ENCODE measurements around the gene DMWD.

The DMWD gene

GRCh38 chr19:45792470-45793177, at the start of gene DMWD:
DMWD (minus strand) TSS chr19:45792845; CDS start chr19:45792756, 89 bp downstream.
- TF ChIP-seq ESRRG (CRISPR knock-in tag; IDR thresholded peaks at IDR 0.05) (no peak), ZFP3 (CRISPR knock-in tag; IDR thresholded peaks at IDR 0.05) (no peak), TSHZ2 (CRISPR knock-in tag; IDR thresholded peaks at IDR 0.05) (no peak), RARB (CRISPR knock-in tag; IDR thresholded peaks at IDR 0.05) (no peak), CSRNP3 (CRISPR knock-in tag; IDR thresholded peaks at IDR 0.05) (no peak), CSDC2 (CRISPR knock-in tag; IDR thresholded peaks at IDR 0.05) (no peak), SNAI2 (CRISPR knock-in tag; IDR thresholded peaks at IDR 0.05) (no peak), TOX (CRISPR knock-in tag; IDR thresholded peaks at IDR 0.05; ENCODE audit: borderline replicate concordance) (no peak), ZNF70 (CRISPR knock-in tag; IDR thresholded peaks at IDR 0.05) (no peak), ARNTL (CRISPR knock-in tag; IDR thresholded peaks at IDR 0.05; ENCODE audit: borderline replicate concordance, low read depth) (no peak), PPARA (CRISPR knock-in tag; IDR thresholded peaks at IDR 0.05; ENCODE audit: borderline replicate concordance) (no peak)
- ATAC-seq, result peak; percentile 96

- no peak for TF ChIP-seq SNAI2 (CRISPR knock-in tag; IDR thresholded peaks at IDR 0.05)
- TF ChIP-seq PPARA (CRISPR knock-in tag; IDR thresholded peaks at IDR 0.05; ENCODE audit: borderline replicate concordance), result no peak
- TF ChIP-seq ARNTL (CRISPR knock-in tag; IDR thresholded peaks at IDR 0.05; ENCODE audit: borderline replicate concordance, low read depth), result no peak
- TF ChIP-seq CSRNP3 (CRISPR knock-in tag; IDR thresholded peaks at IDR 0.05), result no peak
- TF ChIP-seq GLIS3 (CRISPR knock-in tag; IDR thresholded peaks at IDR 0.05), result no peak
- TF ChIP-seq ISL1 (CRISPR knock-in tag; IDR thresholded peaks at IDR 0.05), result no peak
- TF ChIP-seq TCF4 (CRISPR knock-in tag; IDR thresholded peaks at IDR 0.05; ENCODE audit: borderline replicate concordance), result no peak
- TF ChIP-seq PATZ1 (CRISPR knock-in tag; IDR thresholded peaks at IDR 0.05; ENCODE audit: borderline replicate concordance), result no peak
- no peak for TF ChIP-seq TOX (CRISPR knock-in tag; IDR thresholded peaks at IDR 0.05; ENCODE audit: borderline replicate concordance)
- ATAC-seq, result no peak
Observed at GRCh38 chr19:45842198-45842597, 49.6 kb upstream of the DMWD start.

GRCh38 chr19:45834970-45835369, 42.3 kb upstream of the DMWD start:
- no peak for ATAC-seq
- TF ChIP-seq PATZ1 (CRISPR knock-in tag; IDR thresholded peaks at IDR 0.05; ENCODE audit: borderline replicate concordance) (no peak), PPARA (CRISPR knock-in tag; IDR thresholded peaks at IDR 0.05; ENCODE audit: borderline replicate concordance) (no peak), TSHZ2 (CRISPR knock-in tag; IDR thresholded peaks at IDR 0.05) (no peak), RARB (CRISPR knock-in tag; IDR thresholded peaks at IDR 0.05) (no peak), ZNF70 (CRISPR knock-in tag; IDR thresholded peaks at IDR 0.05) (no peak), GLIS3 (CRISPR knock-in tag; IDR thresholded peaks at IDR 0.05) (no peak), TOX (CRISPR knock-in tag; IDR thresholded peaks at IDR 0.05; ENCODE audit: borderline replicate concordance) (no peak), ARNTL (CRISPR knock-in tag; IDR thresholded peaks at IDR 0.05; ENCODE audit: borderline replicate concordance, low read depth) (no peak), OSR1 (CRISPR knock-in tag; IDR thresholded peaks at IDR 0.05) (no peak), TCF4 (CRISPR knock-in tag; IDR thresholded peaks at IDR 0.05; ENCODE audit: borderline replicate concordance) (no peak), CSDC2 (CRISPR knock-in tag; IDR thresholded peaks at IDR 0.05) (no peak), POU6F1 (CRISPR knock-in tag; IDR thresholded peaks at IDR 0.05; ENCODE audit: borderline replicate concordance, low read depth) (no peak), ZNF8 (CRISPR knock-in tag; IDR thresholded peaks at IDR 0.05) (no peak), BACH2 (CRISPR knock-in tag; IDR thresholded peaks at IDR 0.05; ENCODE audit: borderline replicate concordance) (no peak), ZNF565 (CRISPR knock-in tag; conservative IDR thresholded peaks at IDR 0.05; ENCODE audit: low read depth) (no peak)

All from SK-N-SH treated with all-trans-retinoic acid at 6 μM for 48 hours (cell line).